Astrocyte of the spinal cord (primary cell): ENCODE measurements around the gene PBX4.
A peak's percentile ranks its signal among the peaks of the same experiment; 100 is the strongest.

Experiments used
- DNase-seq: peaks from one replicate; pipeline ENCODE4 v3.0.0; 2011; ENCODE audit warnings: low read depth, low spot score
- H3K4me3 ChIP-seq: 2 replicates; pipeline ENCODE4 v1.5.1; 2011; ENCODE audit warnings: low read depth, mild to moderate bottlenecking, low read length, moderate library complexity
- CTCF ChIP-seq: IDR thresholded peaks from 2 replicates; pipeline ENCODE4 v1.5.1; 2012; ENCODE audit warnings: low read depth, mild to moderate bottlenecking, low read length, inconsistent platforms
- in situ Hi-C: cut with HindIII; loops from 2 replicates; pipeline ENCODE4 v1.10.0; 2017; ENCODE audit warnings: low sequenced_read_pairs

PBX4 gene

GRCh38 chr19:19558055-19558454 lies 60.4 kb downstream of the PBX4 start:
- in situ Hi-C loops: no loop called here
- DNase-seq: no peak

GRCh38 chr19:19554074-19555023 lies 64.1 kb downstream of the PBX4 start:
- no peak for DNase-seq
- in situ Hi-C loops: no loop called here
- peak; percentile 77 for TF ChIP-seq CTCF
- no peak overlapping the region for H3K4me3 ChIP-seq

More at GRCh38 chr19:19558055-19558454, 60.4 kb downstream of the PBX4 start:
- TF ChIP-seq CTCF: no peak
- no peak overlapping the region for H3K4me3 ChIP-seq

- no peak for TF ChIP-seq CTCF
- in situ Hi-C loops: no loop called here
- no peak for DNase-seq
- no peak overlapping the region for H3K4me3 ChIP-seq
Observed at GRCh38 chr19:19553670-19554069, 64.8 kb downstream of the PBX4 start.

GRCh38 chr19:19552798-19553197 lies 65.7 kb downstream of the PBX4 start:
- peak; percentile 85 for TF ChIP-seq CTCF
- DNase-seq: no peak
- no peak overlapping the region for H3K4me3 ChIP-seq
- in situ Hi-C loops: no loop called here

- no peak overlapping the region for H3K4me3 ChIP-seq
Observed at GRCh38 chr19:19551853-19552192, 66.7 kb downstream of the PBX4 start.

More at GRCh38 chr19:19551853-19552192, 66.7 kb downstream of the PBX4 start:
- no peak for TF ChIP-seq CTCF
- in situ Hi-C loops: no loop called here
- peak; percentile 48 for DNase-seq
